H9 (cell line): Measurements from ENCODE around the gene BRD3OS. TPM values are rescaled to one million over a fixed set of nuclear protein-coding genes. Genes with fewer than 3 reads are reported as not detected.

Experiments used
- DNase-seq: peaks from one replicate; pipeline ENCODE4 v3.0.0-alpha.2; 2017
- H2AFZ ChIP-seq: one replicate; pipeline ENCODE4 v1.6.1; 2013; ENCODE audit warnings: mild to moderate bottlenecking, low read length, control low read depth, moderate library complexity
- H2AK5ac ChIP-seq: 2 replicates; pipeline ENCODE4 v1.6.1; 2013; ENCODE audit warnings: low read length, control low read depth, mixed read lengths; ENCODE audit not compliant: insufficient read length
- H2BK120ac ChIP-seq: one replicate; pipeline ENCODE4 v1.6.1; 2013; ENCODE audit warnings: low read depth, mild to moderate bottlenecking, low read length, control low read depth, inconsistent platforms; ENCODE audit not compliant: poor library complexity, severe bottlenecking
- H2BK12ac ChIP-seq: 2 replicates; pipeline ENCODE4 v1.6.1; 2013; ENCODE audit warnings: low read length, control low read depth, mixed read lengths, low read depth; ENCODE audit not compliant: insufficient read length
- H2BK15ac ChIP-seq: 2 replicates; pipeline ENCODE4 v1.6.1; 2013; ENCODE audit warnings: low read depth, low read length, control low read depth
- H2BK20ac ChIP-seq: one replicate; pipeline ENCODE4 v1.6.1; 2013; ENCODE audit warnings: low read depth, mild to moderate bottlenecking, low read length, control low read depth, inconsistent platforms; ENCODE audit not compliant: poor library complexity, severe bottlenecking
- H2BK5ac ChIP-seq: 2 replicates; pipeline ENCODE4 v1.6.1; 2013; ENCODE audit warnings: low read length, control low read depth, mixed read lengths; ENCODE audit not compliant: insufficient read length
- H3K14ac ChIP-seq: 2 replicates; pipeline ENCODE4 v1.6.1; 2013; ENCODE audit warnings: low read length, control low read depth; ENCODE audit not compliant: insufficient read depth
- H3K18ac ChIP-seq: 2 replicates; pipeline ENCODE4 v1.6.1; 2013; ENCODE audit warnings: low read depth, mild to moderate bottlenecking, mixed read lengths, low read length, control low read depth; ENCODE audit not compliant: insufficient read length
- H3K23ac ChIP-seq: 2 replicates; pipeline ENCODE4 v1.6.1; 2013; ENCODE audit warnings: low read length, control low read depth, mixed read lengths, low read depth; ENCODE audit not compliant: insufficient read length
- H3K23me2 ChIP-seq: 2 replicates; pipeline ENCODE4 v1.6.1; 2013; ENCODE audit warnings: low read depth, mild to moderate bottlenecking, mixed read lengths, low read length, control low read depth; ENCODE audit not compliant: insufficient read length, poor library complexity, severe bottlenecking
- H3K27ac ChIP-seq: 2 replicates; pipeline ENCODE4 v1.5.1; 2013; ENCODE audit warnings: low read length, control low read depth, mixed read lengths, low read depth; ENCODE audit not compliant: insufficient read length
- H3K27me3 ChIP-seq: 2 replicates; pipeline ENCODE4 v1.6.1; 2013; ENCODE audit warnings: low read length, control low read depth, inconsistent platforms; ENCODE audit not compliant: insufficient read depth
- H3K4ac ChIP-seq: 2 replicates; pipeline ENCODE4 v1.6.1; 2013; ENCODE audit warnings: low read depth, mild to moderate bottlenecking, control low read depth, inconsistent platforms, low read length, moderate library complexity
- H3K4me1 ChIP-seq: 2 replicates; pipeline ENCODE4 v1.6.1; 2013; ENCODE audit warnings: low read length, control low read depth, inconsistent platforms; ENCODE audit not compliant: insufficient read depth
- H3K4me2 ChIP-seq: 2 replicates; pipeline ENCODE4 v1.6.1; 2013; ENCODE audit warnings: low read length, control low read depth, mixed read lengths; ENCODE audit not compliant: insufficient read length, insufficient read depth
- H3K56ac ChIP-seq: 2 replicates; pipeline ENCODE4 v1.6.1; 2013; ENCODE audit warnings: low read depth, mild to moderate bottlenecking, mixed read lengths, low read length, control low read depth; ENCODE audit not compliant: insufficient read length
- H3K79me1 ChIP-seq: 2 replicates; pipeline ENCODE4 v1.6.1; 2013; ENCODE audit warnings: low read depth, mild to moderate bottlenecking, moderate library complexity, low read length, control low read depth, inconsistent platforms; ENCODE audit not compliant: insufficient read depth, poor library complexity, severe bottlenecking
- H3K79me2 ChIP-seq: 2 replicates; pipeline ENCODE4 v1.6.1; 2013; ENCODE audit warnings: low read length, control low read depth, inconsistent platforms; ENCODE audit not compliant: insufficient read depth
- H3K9ac ChIP-seq: 2 replicates; pipeline ENCODE4 v1.6.1; 2013; ENCODE audit warnings: low read length, control low read depth, mixed read lengths; ENCODE audit not compliant: insufficient read length; ENCODE audit errors: extremely low read depth
- H3K9me3 ChIP-seq: one replicate; pipeline ENCODE4 v1.6.1; 2013; ENCODE audit warnings: low read depth, low read length, inconsistent platforms; ENCODE audit not compliant: control insufficient read depth
- H3T11ph ChIP-seq: one replicate; pipeline ENCODE4 v1.6.1; 2013; ENCODE audit warnings: mild to moderate bottlenecking, low read length, control low read depth, inconsistent platforms
- H4K20me1 ChIP-seq: one replicate; pipeline ENCODE4 v1.6.1; 2013; ENCODE audit not compliant: control insufficient read depth, insufficient read length, insufficient read depth
- H4K5ac ChIP-seq: 2 replicates; pipeline ENCODE4 v1.6.1; 2013; ENCODE audit warnings: low read depth, mild to moderate bottlenecking, mixed read lengths, low read length, control low read depth; ENCODE audit not compliant: insufficient read length
- H4K8ac ChIP-seq: replicated peaks from 2 replicates; pipeline ENCODE4 v1.6.1; 2013; ENCODE audit warnings: low read length, control low read depth, mixed read lengths, low read depth; ENCODE audit not compliant: insufficient read length
- H4K91ac ChIP-seq: 2 replicates; pipeline ENCODE4 v1.6.1; 2013; ENCODE audit warnings: low read depth, mild to moderate bottlenecking, moderate library complexity, mixed read lengths, low read length, control low read depth; ENCODE audit not compliant: insufficient read length
- H3K27ac Mint-ChIP-seq, 3 experiments: 2 replicates in 2 of 3; 3 replicates in 1 of 3; pipeline ENCODE4 v1.8.0; 2020 to 2021; ENCODE audit warnings: mixed read lengths in 3 of 3, mild to moderate bottlenecking in 1 of 3, moderate library complexity in 1 of 3
- H3K27me3 Mint-ChIP-seq: 2 replicates; pipeline ENCODE4 v1.8.0; 2021; ENCODE audit warnings: low read depth, mild to moderate bottlenecking, moderate library complexity, mixed read lengths
- H3K36me3 Mint-ChIP-seq, 3 experiments: 2 replicates in 2 of 3; 3 replicates in 1 of 3; pipeline ENCODE4 v1.8.0; 2020 to 2021; ENCODE audit warnings: low read depth in 3 of 3, mixed read lengths in 3 of 3; ENCODE audit not compliant: insufficient read depth in 1 of 3
- H3K4me1 Mint-ChIP-seq, 2 experiments: 2 replicates each; pipeline ENCODE4 v1.8.0; 2020; ENCODE audit warnings: mixed read lengths in 2 of 2
- H3K4me3 Mint-ChIP-seq, 2 experiments: 2 replicates in 1 of 2; 3 replicates in 1 of 2; pipeline ENCODE4 v1.8.0; 2020 to 2021; ENCODE audit warnings: mild to moderate bottlenecking in 2 of 2, mixed read lengths in 2 of 2, moderate library complexity in 1 of 2
- H3K9me3 Mint-ChIP-seq, 2 experiments: 2 replicates in 1 of 2; 3 replicates in 1 of 2; pipeline ENCODE4 v1.8.0; 2020; ENCODE audit warnings: mild to moderate bottlenecking in 2 of 2, mixed read lengths in 2 of 2, moderate library complexity in 1 of 2
- CTCF ChIP-seq: fragments of 200-600 bp; sonication (generic); conservative IDR thresholded peaks from 3 replicates; pipeline ENCODE4 v1.8.0; 2021; ENCODE audit warnings: antibody characterized with exemption, mild to moderate bottlenecking
- WGBS: extraction: QIAGEN DNeasy Blood & Tissue Kit; methylation state at CpG from one replicate; pipeline ENCODE4 v1.1.7; 2013; ENCODE audit warnings: missing lambda C conversion rate, low lambda C conversion rate, mixed read lengths; ENCODE audit not compliant: insufficient read length; ENCODE audit errors: extremely low coverage; 5-methylcytosine and 5-hydroxymethylcytosine counted together
- total RNA-seq: library from RNA; stranded (reverse); gene quantifications from 2 replicates; pipeline ENCODE4 v1.2.1, GENCODE V29; 2021

Gene BRD3OS
- total RNA-seq, 1 experiment from 2014 or later: 16.4 TPM

GRCh38 chr9:134034215-134035040 lies 9.1 kb downstream of the BRD3OS start:
- Mint-ChIP-seq H3K36me3 (peaks cover 27 to 69% (median 69%) of the 10 kb centered on the region in 3 experiments; a peak in 6 of 7 replicates), H3K4me1 (no peaks in the 10 kb centered on the region), H3K27ac (no peak overlapping the region; a peak in 1 of 7 replicates), H3K4me3 (no peak overlapping the region), H3K27me3 (no peaks in the 10 kb centered on the region; the same call in 1 of the 2 replicates), H3K9me3 (no peaks in the 10 kb centered on the region)
- no peak overlapping the region for H3K18ac ChIP-seq
- H4K20me1 ChIP-seq: no peaks in the 10 kb centered on the region
- no peak overlapping the region for H3K56ac ChIP-seq
- no peak overlapping the region for H3K23ac ChIP-seq
- no peak overlapping the region for H2BK15ac ChIP-seq
- no peak overlapping the region for H2AFZ ChIP-seq
- no peak overlapping the region for H3K14ac ChIP-seq
- TF ChIP-seq CTCF: no peak
- no peak overlapping the region for H2BK20ac ChIP-seq
- no peaks in the 10 kb centered on the region for H3K27me3 ChIP-seq
- H3K4me2 ChIP-seq: no peak overlapping the region
- H2BK120ac ChIP-seq: no peak overlapping the region
- no peak overlapping the region for H3K4ac ChIP-seq
- no peak overlapping the region for H2AK5ac ChIP-seq
- no peak for DNase-seq
- no peaks in the 10 kb centered on the region for H3K79me1 ChIP-seq
- H4K8ac ChIP-seq: no peak overlapping the region
- H3K9me3 ChIP-seq: no peaks in the 10 kb centered on the region
- H4K91ac ChIP-seq: no peak overlapping the region
- no peaks in the 10 kb centered on the region for H3K23me2 ChIP-seq
- WGBS: no CpG with 5 or more reads among the region's 19 CpGs
- H3K27ac ChIP-seq: no peak overlapping the region
- no peak overlapping the region for H2BK12ac ChIP-seq
- no peak overlapping the region for H3K9ac ChIP-seq
- H3T11ph ChIP-seq: no peak overlapping the region
- no peak overlapping the region for H4K5ac ChIP-seq
- no peak overlapping the region for H2BK5ac ChIP-seq
- H3K4me1 ChIP-seq: no peaks in the 10 kb centered on the region
- H3K79me2 ChIP-seq: no peaks in the 10 kb centered on the region
